Stimulated activated CD8-positive, alpha-beta memory T cell treated with anti-CD3 and anti-CD28 coated beads, Interleukin-4, amount 100 ng/mL, for 1 hour (primary cell): Measurements from ENCODE around the gene RNPS1.
"Not testable (repeated sequence)": the region's sequence is repeated elsewhere in the genome, so short reads cannot be mapped to it uniquely, and the experiment has no call there.

ENCODE experiments used
- DNase-seq, 2 donors: peaks; one replicate each; pipeline ENCODE4 v3.0.0-alpha.2; 2020; ENCODE audit warnings: low read depth in 2 of 2, low spot score in 1 of 2

Gene RNPS1

GRCh38 chr16:2282866-2283555 is 15.1 kb upstream of the RNPS1 start:
- DNase-seq, result no peak

GRCh38 chr16:2282262-2282661 is 14.3 kb upstream of the RNPS1 start:
- no peak for DNase-seq

GRCh38 chr16:2280981-2281542 is 13.1 kb upstream of the RNPS1 start:
- DNase-seq, result no peak

DNA sequence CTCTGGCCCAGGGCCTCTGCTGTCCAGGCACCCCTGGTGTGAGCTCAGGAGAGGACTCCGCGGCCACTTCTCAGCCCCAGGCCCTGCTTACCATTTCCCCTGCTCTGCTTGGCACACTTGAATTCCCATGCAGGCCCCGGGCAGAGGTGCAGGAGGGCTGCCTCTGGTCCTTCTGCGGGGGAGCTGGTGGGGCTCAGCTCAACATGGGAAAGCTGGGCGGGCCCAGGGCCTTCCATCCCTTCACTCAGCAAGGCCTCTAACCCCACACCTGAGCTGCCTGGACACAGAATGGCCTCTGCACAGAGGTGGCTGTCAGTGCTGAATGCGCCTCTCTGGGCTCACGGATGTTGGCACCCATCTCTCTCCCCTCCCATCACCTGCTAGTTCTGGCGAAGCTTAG is 12.5 kb upstream of the RNPS1 start:
- no peak for DNase-seq

DNA sequence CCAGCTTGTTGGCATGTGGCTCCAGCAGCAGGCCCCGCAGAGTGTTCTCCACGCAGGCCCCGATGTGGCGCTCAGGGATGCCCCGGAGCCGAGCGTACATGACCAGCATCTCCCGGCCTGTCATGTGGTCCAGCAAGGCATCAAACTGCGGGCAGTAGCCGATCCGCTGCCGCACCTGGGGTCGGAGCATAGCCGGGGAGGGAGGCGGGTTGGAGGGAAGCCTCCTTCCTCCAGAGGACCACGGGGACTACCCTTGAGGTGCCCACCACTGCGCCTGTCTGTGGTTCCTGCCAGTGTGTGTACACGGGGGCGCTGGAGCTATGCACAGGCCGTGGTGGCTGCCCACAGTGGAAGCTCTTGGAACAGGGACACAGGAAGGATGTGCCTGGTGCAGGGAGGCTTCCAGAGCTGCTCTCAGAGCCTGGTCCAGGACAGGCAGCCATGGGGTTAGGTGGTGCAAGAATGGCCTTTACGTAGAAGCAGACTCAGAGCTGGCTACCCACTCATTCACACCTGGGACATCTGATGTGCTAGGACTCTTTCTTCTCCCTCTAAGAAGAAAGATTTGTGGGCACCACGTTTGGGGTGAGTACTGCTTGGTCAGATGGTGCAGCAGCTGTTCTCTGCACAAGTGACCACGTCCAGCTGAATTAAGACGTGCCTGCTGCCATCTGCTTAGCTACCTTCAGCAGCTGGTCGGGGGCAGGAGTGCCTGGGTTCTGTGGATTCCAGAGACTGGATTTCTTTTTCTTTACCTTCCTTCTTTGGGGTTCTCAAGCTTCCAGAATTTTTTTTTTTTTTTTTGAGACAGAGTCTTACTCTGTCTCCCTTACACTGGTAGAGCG is 11.3 kb upstream of the RNPS1 start:
- DNase-seq, result no peak

DNA sequence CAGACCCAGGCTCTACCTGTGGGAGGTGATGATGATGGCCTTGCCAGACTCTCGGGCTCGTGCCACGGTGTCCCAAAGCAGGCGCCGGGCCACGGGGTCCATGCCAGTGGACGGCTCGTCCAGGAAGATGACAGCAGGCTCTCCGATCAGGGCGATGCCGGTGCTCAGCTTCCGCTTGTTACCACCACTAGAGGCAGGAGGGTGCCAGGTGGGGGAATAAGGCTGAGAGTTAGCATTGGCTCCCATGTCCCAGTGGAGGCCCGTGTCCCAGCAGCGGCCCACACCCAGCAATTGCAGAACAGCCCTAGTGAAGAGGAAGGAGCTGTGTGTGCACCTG is 10.3 kb upstream of the RNPS1 start:
- DNase-seq, result no peak

GRCh38 chr16:2277466-2278271 is 9.7 kb upstream of the RNPS1 start:
- DNase-seq, result no peak

- no peak for DNase-seq
Measured at GRCh38 chr16:2276368-2277195, 8.7 kb upstream of the RNPS1 start.

DNA sequence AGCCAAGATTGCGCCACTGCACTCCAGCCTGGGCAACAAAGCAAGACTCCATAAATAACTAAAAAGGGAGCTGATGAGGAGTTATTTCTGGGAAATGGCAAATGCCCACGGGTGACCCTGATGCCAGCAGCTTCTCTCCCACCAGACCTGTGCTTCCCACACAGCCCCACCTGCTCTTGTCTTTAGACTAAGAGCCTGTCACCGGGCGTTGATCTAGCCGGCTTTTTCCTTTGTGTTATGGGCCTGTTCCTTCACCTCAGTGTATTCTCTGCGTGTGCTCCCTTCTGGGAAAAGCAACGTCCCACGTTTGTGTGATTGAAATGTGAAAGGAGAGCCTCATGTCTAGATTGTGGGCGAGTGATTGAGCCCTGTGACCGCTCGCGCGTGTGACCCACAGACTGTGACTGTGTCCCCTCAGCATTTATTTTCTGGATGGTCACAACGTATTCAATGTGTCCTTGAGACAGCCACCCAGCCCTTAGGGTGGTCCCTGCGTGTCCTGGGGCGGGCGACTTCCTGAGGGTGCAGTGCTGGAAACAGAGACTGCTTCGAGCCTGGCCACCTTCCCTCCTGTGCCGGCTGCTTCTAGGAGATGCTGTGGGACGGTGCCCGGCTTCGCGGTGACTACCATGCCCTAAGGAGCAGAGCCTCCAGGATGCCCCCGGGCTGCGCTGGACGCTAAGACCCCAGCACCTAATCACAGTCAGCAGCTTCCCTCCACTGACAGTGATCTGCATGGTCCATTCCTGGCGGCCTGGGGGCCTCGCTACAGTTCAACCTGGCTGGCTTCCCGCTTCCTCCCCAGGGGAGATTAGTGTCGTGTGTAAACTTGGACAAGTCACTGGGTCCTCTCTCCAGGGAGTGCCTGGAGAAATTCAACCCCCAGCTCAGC is 7.8 kb upstream of the RNPS1 start:
- no peak for DNase-seq

GRCh38 chr16:2273931-2274330 is 6.0 kb upstream of the RNPS1 start:
- no peak for DNase-seq

DNA sequence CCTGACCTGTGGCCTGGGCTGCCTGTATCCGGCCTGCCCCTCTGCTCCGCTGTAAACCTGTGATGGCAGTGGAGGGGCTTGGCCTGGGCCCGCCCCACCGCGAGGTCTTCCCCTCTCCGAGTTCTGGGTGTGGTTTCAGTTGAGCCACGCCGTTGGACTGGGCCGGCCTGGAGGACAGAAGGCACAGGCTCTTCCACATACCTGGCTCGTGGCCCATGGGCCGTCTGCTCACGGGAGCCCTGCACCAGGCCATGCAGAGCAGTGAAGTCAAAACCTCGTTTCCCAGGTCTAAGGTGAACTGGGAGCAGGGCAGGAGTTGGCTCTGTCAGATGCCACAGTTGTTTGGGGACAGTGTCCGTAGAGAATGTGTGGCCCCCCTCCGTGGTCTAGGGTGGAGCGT is 5.6 kb upstream of the RNPS1 start:
- no peak for DNase-seq

GRCh38 chr16:2271848-2272461 is 4.0 kb upstream of the RNPS1 start:
- no peak for DNase-seq

DNA sequence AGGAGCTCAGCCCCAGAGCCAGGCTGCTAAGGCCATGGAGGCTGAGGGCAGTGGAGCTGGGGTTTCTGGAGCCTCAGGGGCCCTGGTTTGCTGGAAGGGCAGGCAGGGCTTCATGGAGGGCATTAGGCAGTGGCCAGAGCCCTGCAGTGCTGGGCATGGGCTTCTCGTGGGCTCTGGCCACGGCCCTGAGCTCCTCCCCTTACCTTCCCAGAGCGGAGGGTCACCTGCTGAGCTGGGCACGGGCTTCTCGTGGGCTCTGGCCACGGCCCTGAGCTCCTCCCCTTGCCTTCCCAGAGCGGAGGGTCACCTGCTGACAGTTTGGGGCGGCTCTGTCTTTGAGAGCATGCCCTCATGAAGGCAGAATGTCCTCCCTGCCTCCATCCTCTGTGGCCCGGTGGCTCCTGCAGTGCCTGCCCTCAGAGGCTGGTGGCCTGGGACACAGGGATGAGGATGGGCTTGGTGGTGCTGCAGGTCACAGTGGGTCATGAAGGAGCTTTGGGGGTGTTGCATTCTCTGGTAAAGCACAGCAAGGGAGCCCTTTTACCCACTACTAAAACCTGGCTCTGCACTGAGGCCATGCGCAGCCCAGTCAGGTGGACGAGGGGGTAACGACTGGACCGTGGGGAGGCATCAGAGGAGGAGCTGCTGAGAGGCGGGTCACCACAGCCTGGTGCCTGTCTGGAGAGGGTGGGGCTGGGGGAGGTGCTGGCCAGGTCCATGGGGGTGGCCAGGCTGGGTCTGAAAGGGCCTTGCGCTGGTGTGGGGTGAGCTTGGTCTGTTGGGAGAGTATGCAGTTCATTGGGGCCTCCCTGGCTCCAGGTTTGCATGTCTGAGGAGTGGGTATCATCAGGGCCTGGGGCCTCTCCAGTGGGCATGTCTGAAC is 2.9 kb upstream of the RNPS1 start:
- DNase-seq, result no peak

DNA sequence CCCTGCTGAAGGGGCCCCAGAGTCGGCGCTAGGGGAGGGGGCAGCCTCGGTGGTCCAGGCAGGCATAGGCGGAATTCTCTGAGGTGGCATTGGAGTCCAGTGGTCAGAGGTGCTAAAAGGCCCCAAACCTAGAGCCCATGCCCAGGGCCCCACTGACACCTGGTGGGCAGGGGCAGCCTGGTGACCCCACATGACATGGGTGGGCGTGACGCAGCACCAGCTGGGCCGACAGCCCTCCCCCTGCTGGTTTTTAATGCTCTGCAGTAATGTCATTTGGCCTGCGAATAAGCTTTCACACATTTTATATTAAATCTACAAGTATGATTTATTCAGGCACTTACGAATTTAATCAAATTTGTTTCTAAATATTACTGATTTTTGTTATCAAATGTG is 2.1 kb upstream of the RNPS1 start:
- DNase-seq, result no peak

DNA sequence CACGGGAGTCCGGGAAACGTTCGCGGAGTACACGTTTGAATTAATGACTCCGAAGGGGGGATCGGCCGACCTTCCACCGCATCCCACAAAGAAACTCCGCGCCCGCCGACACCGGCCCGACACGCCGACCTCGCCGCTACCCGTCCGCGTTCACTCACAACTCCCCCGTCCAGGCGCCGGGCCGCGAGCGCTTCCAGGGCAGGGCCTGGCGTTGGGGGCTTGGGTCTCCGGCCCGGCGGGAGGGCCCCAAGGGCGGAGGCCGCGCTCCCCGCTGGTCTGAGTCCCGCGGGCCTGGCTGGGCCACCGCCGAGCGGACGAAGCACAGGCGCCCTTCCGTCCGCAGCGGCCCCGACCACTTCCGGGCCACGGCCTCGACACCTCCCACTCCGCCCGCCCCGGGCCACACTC is 417 bp downstream of the RNPS1 start:
- not testable (repeated sequence) for DNase-seq

DNA sequence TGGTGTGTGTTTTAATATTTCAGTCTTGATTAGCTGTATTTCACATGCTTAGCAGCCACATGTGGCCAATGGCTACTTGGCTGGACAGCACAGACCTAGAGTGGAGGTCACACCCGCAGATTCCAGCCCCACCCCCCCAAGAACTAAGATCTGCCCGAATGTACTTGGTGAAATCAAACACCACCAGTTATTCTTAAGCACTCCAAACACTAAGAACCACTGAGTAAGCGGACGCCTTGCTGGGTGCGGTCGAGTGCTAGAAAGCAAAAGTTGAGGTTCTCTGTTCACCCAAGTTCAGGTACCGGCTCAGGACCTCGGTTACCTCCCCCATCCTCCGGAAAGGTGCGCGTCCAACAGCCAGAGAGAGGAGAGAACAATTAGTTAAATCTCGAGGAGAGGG is 1.0 kb downstream of the RNPS1 start:
- not testable (repeated sequence) for DNase-seq

- not testable (repeated sequence) for DNase-seq
Measured at GRCh38 chr16:2263026-2263425, 4.9 kb downstream of the RNPS1 start.

DNA sequence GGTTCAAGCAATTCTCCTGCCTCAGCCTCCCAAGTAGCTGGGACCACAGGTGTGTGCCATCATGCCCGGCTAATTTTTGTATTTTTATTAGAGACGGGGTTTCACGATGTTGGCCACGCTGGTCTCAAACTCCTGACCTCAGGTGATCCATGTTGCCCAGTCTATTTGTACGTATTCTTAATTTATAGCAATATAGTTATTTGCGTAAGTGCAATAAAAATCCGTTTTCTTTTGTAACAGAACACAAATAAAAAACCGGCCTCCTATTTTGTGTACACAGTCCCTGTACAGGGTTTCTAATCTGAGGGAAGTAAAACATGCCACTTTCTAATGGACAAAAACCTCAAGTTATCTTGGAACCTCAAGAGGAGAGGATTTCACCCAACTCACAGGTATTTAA is 7.7 kb downstream of the RNPS1 start:
- no peak for DNase-seq
